ENCODE results near the gene MPL. TPM values are rescaled to one million over a fixed set of nuclear protein-coding genes. Genes with fewer than 3 reads are reported as not detected.
A peak's percentile ranks its signal among the peaks of the same experiment; 100 is the strongest.

MPL gene
- total and polyA plus RNA-seq, 2 of the 13 experiments (the other 11 are each of a cell fraction or from before 2014, with no cell fraction given) = not detected

DNA sequence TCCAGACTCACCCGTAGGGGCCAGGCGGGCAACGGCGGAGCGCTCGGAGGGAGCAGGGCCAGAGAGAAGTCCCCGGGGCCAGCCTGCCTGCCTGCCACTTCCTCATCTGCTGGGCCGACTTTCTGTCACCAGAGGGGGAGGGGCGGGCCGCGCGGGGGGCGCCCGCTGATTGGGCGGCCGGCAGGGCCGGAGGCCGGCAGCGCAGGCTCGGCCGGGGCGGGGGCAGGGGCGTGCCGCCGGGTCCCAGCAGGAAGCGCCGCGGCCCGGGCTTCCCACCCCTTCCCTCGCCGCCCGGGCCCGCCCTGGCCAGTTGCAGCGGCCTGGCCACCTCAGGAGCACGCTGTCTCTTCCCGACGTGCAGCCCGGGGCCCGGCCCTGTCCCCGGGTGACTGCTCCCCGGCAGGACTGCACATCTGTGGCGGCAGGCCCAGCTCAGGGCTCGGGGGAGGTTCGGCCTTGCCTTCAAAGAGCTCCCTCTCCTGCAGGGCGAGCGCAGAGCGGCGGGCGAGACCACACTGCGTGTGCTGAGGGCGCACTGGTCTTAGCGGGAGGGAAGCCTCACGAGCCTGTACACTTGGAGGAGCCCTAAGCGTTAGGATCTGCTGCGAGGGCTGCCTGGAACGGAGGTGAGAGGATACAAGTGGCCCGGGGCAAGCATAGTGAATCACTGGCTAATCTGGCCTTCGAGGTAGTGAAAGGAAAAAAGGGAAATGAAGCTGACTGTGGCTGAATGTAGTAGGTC lies 30.5 kb downstream of the MPL start, which contains the start of gene ELOVL1 (continued):
- TF ChIP-seq, protein P1, sequence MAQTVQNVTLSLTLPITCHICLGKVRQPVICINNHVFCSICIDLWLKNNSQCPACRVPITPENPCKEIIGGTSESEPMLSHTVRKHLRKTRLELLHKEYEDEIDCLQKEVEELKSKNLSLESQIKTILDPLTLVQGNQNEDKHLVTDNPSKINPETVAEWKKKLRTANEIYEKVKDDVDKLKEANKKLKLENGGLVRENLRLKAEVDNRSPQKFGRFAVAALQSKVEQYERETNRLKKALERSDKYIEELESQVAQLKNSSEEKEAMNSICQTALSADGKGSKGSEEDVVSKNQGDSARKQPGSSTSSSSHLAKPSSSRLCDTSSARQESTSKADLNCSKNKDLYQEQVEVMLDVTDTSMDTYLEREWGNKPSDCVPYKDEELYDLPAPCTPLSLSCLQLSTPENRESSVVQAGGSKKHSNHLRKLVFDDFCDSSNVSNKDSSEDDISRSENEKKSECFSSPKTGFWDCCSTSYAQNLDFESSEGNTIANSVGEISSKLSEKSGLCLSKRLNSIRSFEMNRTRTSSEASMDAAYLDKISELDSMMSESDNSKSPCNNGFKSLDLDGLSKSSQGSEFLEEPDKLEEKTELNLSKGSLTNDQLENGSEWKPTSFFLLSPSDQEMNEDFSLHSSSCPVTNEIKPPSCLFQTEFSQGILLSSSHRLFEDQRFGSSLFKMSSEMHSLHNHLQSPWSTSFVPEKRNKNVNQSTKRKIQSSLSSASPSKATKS (CRISPR knock-in tag; IDR thresholded peaks at IDR 0.05) = no peak
- TF ChIP-seq CBFB (CRISPR knock-in tag; IDR thresholded peaks at IDR 0.05) (peak; percentile 70; the same call in 1 of the 2 replicates), MED1 (CRISPR knock-in tag; IDR thresholded peaks at IDR 0.05) (peak; percentile 64), PTBP1 (IDR thresholded peaks at IDR 0.05; ENCODE audit: low read depth, low read length, poor library complexity, severe bottlenecking) (peak; percentile 68), RXRA (CRISPR knock-in tag; IDR thresholded peaks at IDR 0.05) (peak; percentile 83), MXI1 (IDR thresholded peaks at IDR 0.05; ENCODE audit: borderline replicate concordance, low read depth, low read length) (peak; percentile 87; the same call in 1 of the 3 replicates), ZNF224 (CRISPR knock-in tag; IDR thresholded peaks at IDR 0.05) (peak; percentile 70; the same call in 1 of the 2 replicates), PHF21A (CRISPR knock-in tag; IDR thresholded peaks at IDR 0.05) (peak; percentile 65)
- TF ChIP-seq, protein P2, sequence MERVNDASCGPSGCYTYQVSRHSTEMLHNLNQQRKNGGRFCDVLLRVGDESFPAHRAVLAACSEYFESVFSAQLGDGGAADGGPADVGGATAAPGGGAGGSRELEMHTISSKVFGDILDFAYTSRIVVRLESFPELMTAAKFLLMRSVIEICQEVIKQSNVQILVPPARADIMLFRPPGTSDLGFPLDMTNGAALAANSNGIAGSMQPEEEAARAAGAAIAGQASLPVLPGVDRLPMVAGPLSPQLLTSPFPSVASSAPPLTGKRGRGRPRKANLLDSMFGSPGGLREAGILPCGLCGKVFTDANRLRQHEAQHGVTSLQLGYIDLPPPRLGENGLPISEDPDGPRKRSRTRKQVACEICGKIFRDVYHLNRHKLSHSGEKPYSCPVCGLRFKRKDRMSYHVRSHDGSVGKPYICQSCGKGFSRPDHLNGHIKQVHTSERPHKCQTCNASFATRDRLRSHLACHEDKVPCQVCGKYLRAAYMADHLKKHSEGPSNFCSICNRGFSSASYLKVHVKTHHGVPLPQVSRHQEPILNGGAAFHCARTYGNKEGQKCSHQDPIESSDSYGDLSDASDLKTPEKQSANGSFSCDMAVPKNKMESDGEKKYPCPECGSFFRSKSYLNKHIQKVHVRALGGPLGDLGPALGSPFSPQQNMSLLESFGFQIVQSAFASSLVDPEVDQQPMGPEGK (CRISPR knock-in tag; IDR thresholded peaks at IDR 0.05) = peak; percentile 71
- TF ChIP-seq, protein P3, sequence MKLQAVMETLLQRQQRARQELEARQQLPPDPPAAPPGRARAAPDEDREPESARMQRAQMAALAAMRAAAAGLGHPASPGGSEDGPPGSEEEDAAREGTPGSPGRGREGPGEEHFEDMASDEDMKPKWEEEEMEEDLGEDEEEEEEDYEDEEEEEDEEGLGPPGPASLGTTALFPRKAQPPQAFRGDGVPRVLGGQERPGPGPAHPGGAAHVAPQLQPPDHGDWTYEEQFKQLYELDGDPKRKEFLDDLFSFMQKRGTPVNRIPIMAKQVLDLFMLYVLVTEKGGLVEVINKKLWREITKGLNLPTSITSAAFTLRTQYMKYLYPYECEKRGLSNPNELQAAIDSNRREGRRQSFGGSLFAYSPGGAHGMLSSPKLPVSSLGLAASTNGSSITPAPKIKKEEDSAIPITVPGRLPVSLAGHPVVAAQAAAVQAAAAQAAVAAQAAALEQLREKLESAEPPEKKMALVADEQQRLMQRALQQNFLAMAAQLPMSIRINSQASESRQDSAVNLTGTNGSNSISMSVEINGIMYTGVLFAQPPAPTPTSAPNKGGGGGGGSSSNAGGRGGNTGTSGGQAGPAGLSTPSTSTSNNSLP (IDR thresholded peaks at IDR 0.05; ENCODE audit: low read depth, low read length) = no peak
- TF ChIP-seq, protein P4, sequence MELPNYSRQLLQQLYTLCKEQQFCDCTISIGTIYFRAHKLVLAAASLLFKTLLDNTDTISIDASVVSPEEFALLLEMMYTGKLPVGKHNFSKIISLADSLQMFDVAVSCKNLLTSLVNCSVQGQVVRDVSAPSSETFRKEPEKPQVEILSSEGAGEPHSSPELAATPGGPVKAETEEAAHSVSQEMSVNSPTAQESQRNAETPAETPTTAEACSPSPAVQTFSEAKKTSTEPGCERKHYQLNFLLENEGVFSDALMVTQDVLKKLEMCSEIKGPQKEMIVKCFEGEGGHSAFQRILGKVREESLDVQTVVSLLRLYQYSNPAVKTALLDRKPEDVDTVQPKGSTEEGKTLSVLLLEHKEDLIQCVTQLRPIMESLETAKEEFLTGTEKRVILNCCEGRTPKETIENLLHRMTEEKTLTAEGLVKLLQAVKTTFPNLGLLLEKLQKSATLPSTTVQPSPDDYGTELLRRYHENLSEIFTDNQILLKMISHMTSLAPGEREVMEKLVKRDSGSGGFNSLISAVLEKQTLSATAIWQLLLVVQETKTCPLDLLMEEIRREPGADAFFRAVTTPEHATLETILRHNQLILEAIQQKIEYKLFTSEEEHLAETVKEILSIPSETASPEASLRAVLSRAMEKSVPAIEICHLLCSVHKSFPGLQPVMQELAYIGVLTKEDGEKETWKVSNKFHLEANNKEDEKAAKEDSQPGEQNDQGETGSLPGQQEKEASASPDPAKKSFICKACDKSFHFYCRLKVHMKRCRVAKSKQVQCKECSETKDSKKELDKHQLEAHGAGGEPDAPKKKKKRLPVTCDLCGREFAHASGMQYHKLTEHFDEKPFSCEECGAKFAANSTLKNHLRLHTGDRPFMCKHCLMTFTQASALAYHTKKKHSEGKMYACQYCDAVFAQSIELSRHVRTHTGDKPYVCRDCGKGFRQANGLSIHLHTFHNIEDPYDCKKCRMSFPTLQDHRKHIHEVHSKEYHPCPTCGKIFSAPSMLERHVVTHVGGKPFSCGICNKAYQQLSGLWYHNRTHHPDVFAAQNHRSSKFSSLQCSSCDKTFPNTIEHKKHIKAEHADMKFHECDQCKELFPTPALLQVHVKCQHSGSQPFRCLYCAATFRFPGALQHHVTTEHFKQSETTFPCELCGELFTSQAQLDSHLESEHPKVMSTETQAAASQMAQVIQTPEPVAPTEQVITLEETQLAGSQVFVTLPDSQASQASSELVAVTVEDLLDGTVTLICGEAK (IDR thresholded peaks at IDR 0.05) = no peak
- TF ChIP-seq, protein P4 (CRISPR knock-in tag; IDR thresholded peaks at IDR 0.05) = peak; percentile 56; the same call in 1 of the 2 replicates
- TF ChIP-seq, protein P5, sequence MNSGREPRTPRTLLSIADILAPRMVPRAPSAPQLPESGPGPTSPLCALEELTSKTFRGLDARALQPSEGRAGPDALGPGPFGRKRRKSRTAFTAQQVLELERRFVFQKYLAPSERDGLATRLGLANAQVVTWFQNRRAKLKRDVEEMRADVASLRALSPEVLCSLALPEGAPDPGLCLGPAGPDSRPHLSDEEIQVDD (CRISPR knock-in tag; IDR thresholded peaks at IDR 0.05; ENCODE audit: borderline replicate concordance) = peak; percentile 77; the same call in 1 of the 2 replicates

Data from HepG2 (cell line).